ENCODE data around the gene CDYL. TPM values are rescaled to one million over a fixed set of nuclear protein-coding genes. Genes with fewer than 3 reads are reported as not detected.

Gene CDYL
- total RNA-seq, 2 donors from 2014 or later = 24.0 to 29.6 TPM

GRCh38 chr6:4760773-4761172 lies 15.4 kb upstream of the CDYL start:
- DNase-seq (ENCODE audit: low spot score in 2 of 2) (no peak), ATAC-seq (no peak)
- Mint-ChIP-seq H3K9me3 (peaks cover 7 to 10% of the 10 kb centered on the region in 2 donors), H3K27ac (no peak overlapping the region), H3K36me3 (peaks cover 9 to 12% of the 10 kb centered on the region in 2 donors)

- no peak for ATAC-seq
- H3K36me3 Mint-ChIP-seq = peaks cover 9 to 12% of the 10 kb centered on the region in 2 donors
- DNase-seq (ENCODE audit: low spot score in 2 of 2) = no peak
- H3K9me3 Mint-ChIP-seq = peaks cover 7 to 10% of the 10 kb centered on the region in 2 donors
- no peak overlapping the region for H3K27ac Mint-ChIP-seq
Observed at GRCh38 chr6:4762294-4762693, 13.9 kb upstream of the CDYL start.

- Mint-ChIP-seq H3K27ac (no peak overlapping the region), H3K36me3 (peaks cover 9 to 12% of the 10 kb centered on the region in 2 donors), H3K9me3 (peaks cover 7 to 10% of the 10 kb centered on the region in 2 donors)
- no peak for ATAC-seq
- no peak for DNase-seq (ENCODE audit: low spot score in 2 of 2)
Observed at GRCh38 chr6:4763921-4764320, 12.3 kb upstream of the CDYL start.

- H3K36me3 Mint-ChIP-seq = peaks cover 0 to 6% of the 10 kb centered on the region in 2 donors
- ATAC-seq (no peak), DNase-seq (ENCODE audit: low spot score in 2 of 2) (no peak)
- peaks cover 0 to 8% of the 10 kb centered on the region in 2 donors for H3K9me3 Mint-ChIP-seq
- H3K27ac Mint-ChIP-seq = no peak overlapping the region
Observed at GRCh38 chr6:4768815-4769214, 7.4 kb upstream of the CDYL start.

- peaks cover 0 to 18% of the 10 kb centered on the region in 2 donors for H3K9me3 Mint-ChIP-seq
- peaks cover 10 to 20% of the 10 kb centered on the region in 2 donors for H3K36me3 Mint-ChIP-seq
- no peak for ATAC-seq
- DNase-seq (ENCODE audit: low spot score in 2 of 2) = no peak
- H3K27ac Mint-ChIP-seq = no peak overlapping the region
Observed at GRCh38 chr6:4772750-4773149, 3.5 kb upstream of the CDYL start.

GRCh38 chr6:4773181-4773580 lies 3.0 kb upstream of the CDYL start:
- Mint-ChIP-seq H3K36me3 (peaks cover 10 to 24% of the 10 kb centered on the region in 2 donors), H3K27ac (no peak overlapping the region), H3K9me3 (peaks cover 0 to 19% of the 10 kb centered on the region in 2 donors)
- no peak for DNase-seq (ENCODE audit: low spot score in 2 of 2)
- no peak for ATAC-seq

- no peak for ATAC-seq
- Mint-ChIP-seq H3K9me3 (peaks cover 0 to 27% of the 10 kb centered on the region in 2 donors), H3K36me3 (peaks cover 10 to 32% of the 10 kb centered on the region in 2 donors), H3K27ac (peak overlapping the region in 1 of 2 donors; percentile 50)
- no peak for DNase-seq (ENCODE audit: low spot score in 2 of 2)
Observed at GRCh38 chr6:4774296-4774695, 1.9 kb upstream of the CDYL start.

GRCh38 chr6:4774715-4775493 lies 1.3 kb upstream of the CDYL start:
- peaks cover 0 to 28% of the 10 kb centered on the region in 2 donors for H3K9me3 Mint-ChIP-seq
- peak; percentile 24 to 55 for DNase-seq (ENCODE audit: low spot score in 2 of 2)
- peaks cover 10 to 34% of the 10 kb centered on the region in 2 donors for H3K36me3 Mint-ChIP-seq
- ATAC-seq = no peak
- peak overlapping the region; percentile 50 to 96 for H3K27ac Mint-ChIP-seq

- ATAC-seq (peak; percentile 36 to 64), DNase-seq (ENCODE audit: low spot score in 2 of 2) (peak; percentile 63)
- H3K36me3 Mint-ChIP-seq = peaks cover 10 to 34% of the 10 kb centered on the region in 2 donors
- no peak overlapping the region for H3K27ac Mint-ChIP-seq
- peaks cover 0 to 28% of the 10 kb centered on the region in 2 donors for H3K9me3 Mint-ChIP-seq
Observed at GRCh38 chr6:4775494-4776130, 592 bp upstream of the CDYL start.

GRCh38 chr6:4776493-4777393 lies 539 bp downstream of the CDYL start:
- DNase-seq (ENCODE audit: low spot score in 2 of 2) (peak; percentile 23 to 59), ATAC-seq (peak; percentile 37 to 49)
- Mint-ChIP-seq H3K9me3 (peaks cover 0 to 24% of the 10 kb centered on the region in 2 donors), H3K36me3 (peaks cover 10 to 31% of the 10 kb centered on the region in 2 donors), H3K27ac (peak overlapping the region; percentile 88 to 94)

GRCh38 chr6:4777394-4777935 lies 1.3 kb downstream of the CDYL start:
- peaks cover 0 to 20% of the 10 kb centered on the region in 2 donors for H3K9me3 Mint-ChIP-seq
- H3K27ac Mint-ChIP-seq = peak overlapping the region; percentile 88 to 94
- DNase-seq (ENCODE audit: low spot score in 2 of 2) (no peak), ATAC-seq (no peak)
- peaks cover 10 to 28% of the 10 kb centered on the region in 2 donors for H3K36me3 Mint-ChIP-seq

GRCh38 chr6:4778086-4778485 lies 1.9 kb downstream of the CDYL start:
- DNase-seq (ENCODE audit: low spot score in 2 of 2) (no peak), ATAC-seq (peak; percentile 34 to 58)
- H3K36me3 Mint-ChIP-seq = peaks cover 10 to 34% of the 10 kb centered on the region in 2 donors
- H3K9me3 Mint-ChIP-seq = peaks cover 0 to 20% of the 10 kb centered on the region in 2 donors
- H3K27ac Mint-ChIP-seq = peak overlapping the region; percentile 88 to 89

GRCh38 chr6:4780360-4780812 lies 4.2 kb downstream of the CDYL start:
- ATAC-seq (no peak), DNase-seq (ENCODE audit: low spot score in 2 of 2) (no peak)
- H3K27ac Mint-ChIP-seq = no peak overlapping the region
- peaks cover 8 to 33% of the 10 kb centered on the region in 2 donors for H3K36me3 Mint-ChIP-seq
- H3K9me3 Mint-ChIP-seq = peaks cover 3 to 17% of the 10 kb centered on the region in 2 donors

GRCh38 chr6:4781426-4781825 lies 5.2 kb downstream of the CDYL start:
- peaks cover 3 to 17% of the 10 kb centered on the region in 2 donors for H3K9me3 Mint-ChIP-seq
- no peak for DNase-seq (ENCODE audit: low spot score in 2 of 2)

GRCh38 chr6:4781967-4782575 lies 5.9 kb downstream of the CDYL start:
- no peak for DNase-seq (ENCODE audit: low spot score in 2 of 2)
- Mint-ChIP-seq H3K27ac (no peak overlapping the region), H3K9me3 (peaks cover 3 to 17% of the 10 kb centered on the region in 2 donors), H3K36me3 (peaks cover 8 to 39% of the 10 kb centered on the region in 2 donors)
- no peak for ATAC-seq

More at GRCh38 chr6:4781426-4781825, 5.2 kb downstream of the CDYL start:
- ATAC-seq = no peak
- Mint-ChIP-seq H3K27ac (no peak overlapping the region), H3K36me3 (peaks cover 8 to 33% of the 10 kb centered on the region in 2 donors)

GRCh38 chr6:4786996-4787395 lies 10.8 kb downstream of the CDYL start:
- DNase-seq (ENCODE audit: low spot score in 2 of 2) (no peak), ATAC-seq (no peak)
- H3K27ac Mint-ChIP-seq = no peak overlapping the region
- H3K9me3 Mint-ChIP-seq = peaks cover 3 to 10% of the 10 kb centered on the region in 2 donors
- peaks cover 8 to 36% of the 10 kb centered on the region in 2 donors for H3K36me3 Mint-ChIP-seq

All from activated naive CD4-positive, alpha-beta T cell treated with anti-CD3 and anti-CD28 coated beads, Interleukin-2, amount 50 U/mL, for 72 hours (primary cell).